NCI-H146 (cell line): ENCODE data around the gene ATP1A2.

Experiments
- DNase-seq: peaks from one replicate; lab custom pipeline; 2025; lab: John Stamatoyannopoulos, UW

Gene ATP1A2

DNA sequence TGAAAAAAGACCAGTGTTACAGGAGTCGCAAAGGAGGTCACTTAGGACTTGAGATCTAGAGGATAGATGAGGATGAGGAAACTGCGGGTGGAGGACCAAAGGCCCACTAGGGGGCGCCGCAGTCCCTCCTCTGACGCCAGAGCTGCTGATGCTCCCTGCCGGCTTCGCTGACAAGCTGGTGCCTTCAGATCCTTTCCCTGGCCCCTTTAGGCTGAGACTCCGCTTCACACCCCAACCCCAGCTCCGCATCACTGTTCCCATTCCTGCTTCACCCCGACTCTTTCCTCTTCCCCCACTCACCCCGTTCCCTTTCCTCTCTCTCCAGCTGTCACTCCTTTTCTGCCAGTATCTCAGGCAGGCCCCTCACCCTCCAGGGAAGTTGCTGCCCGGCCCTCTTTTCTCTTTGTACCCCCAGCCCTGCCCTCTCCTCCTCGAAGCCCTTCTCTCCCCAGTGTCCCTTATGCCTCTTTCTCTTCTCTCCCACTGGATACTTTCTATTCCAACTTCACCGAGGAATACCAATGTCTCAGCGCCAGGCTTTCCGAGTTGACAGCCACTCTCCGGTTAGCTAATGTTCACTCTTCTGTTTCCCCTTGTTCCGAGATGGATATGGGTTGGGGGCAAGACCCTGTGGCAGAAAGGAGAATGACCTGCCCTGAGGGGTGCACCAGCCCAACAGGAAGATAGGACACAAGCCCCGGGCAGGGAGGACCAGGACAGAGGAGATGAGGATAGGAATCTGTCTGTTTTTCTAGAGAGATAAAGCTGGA, 29.7 kb upstream of the ATP1A2 start:
- DNase-seq, result peak; percentile 62

DNA sequence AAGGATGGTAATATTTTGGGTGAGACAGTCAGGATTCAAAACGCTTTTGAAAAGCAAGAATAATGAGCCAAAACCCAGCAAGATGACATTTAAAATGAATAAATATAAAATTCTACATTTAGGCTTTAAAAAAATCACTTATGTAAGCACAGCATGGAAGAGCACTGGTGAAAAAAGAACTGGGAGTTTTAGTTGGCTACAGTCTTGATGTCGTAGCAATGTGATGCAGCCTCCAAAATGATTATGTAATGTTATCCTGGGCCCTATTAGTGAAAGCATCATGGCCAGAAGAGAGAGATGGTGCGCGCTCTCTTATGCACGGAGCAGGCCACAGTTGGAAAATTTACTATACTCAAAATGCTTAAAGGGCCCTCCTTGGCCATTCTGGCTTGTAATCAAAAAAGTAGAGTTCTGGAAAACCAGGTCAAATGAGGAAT, 29.1 kb upstream of the ATP1A2 start:
- DNase-seq, result no peak

DNA sequence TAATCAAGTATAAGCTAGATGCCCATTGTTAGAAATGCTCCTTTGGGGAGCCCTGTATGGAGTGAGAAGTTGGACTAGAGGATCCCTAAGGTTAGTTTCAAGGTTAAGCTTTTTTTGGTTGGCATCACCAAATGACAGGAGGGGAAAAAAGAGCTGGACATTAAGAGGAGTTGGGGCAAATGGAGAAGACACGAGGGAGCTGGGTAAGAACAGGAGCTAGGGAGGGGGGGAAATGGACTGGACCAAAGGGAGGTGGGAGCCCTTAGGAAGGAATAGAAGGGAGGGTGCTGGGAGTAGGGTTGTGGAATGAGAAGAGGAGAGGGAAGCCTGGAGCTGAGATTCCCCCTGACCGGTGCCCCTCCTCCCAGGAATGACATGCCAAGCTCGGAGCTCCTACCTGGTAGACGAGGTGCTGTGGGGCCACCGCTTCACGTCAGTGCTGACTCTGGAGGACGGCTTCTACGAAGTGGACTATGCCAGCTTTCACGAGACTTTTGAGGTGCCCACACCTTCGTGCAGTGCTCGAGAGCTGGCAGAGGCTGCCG, 28.4 kb upstream of the ATP1A2 start:
- no peak for DNase-seq

DNA sequence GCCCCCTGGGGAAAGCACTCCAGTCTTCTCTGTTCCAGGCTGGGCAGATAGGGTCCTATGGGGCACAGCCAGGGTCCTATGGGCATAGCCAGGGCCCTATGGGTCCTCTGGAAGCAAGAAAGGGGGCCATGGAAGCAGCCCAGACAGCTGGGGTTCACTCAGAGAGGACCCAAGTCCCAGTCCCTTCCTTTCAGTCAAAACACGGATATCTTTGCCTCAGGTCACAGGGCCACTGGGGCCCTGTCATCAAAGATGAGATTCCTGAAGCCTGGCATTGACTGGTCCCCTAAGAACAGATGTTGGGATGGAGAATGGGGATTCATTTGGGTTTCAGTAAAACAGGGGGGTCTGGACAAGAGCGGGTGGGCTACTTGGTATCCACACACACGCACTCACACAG, 25.7 kb upstream of the ATP1A2 start:
- DNase-seq, result no peak

DNA sequence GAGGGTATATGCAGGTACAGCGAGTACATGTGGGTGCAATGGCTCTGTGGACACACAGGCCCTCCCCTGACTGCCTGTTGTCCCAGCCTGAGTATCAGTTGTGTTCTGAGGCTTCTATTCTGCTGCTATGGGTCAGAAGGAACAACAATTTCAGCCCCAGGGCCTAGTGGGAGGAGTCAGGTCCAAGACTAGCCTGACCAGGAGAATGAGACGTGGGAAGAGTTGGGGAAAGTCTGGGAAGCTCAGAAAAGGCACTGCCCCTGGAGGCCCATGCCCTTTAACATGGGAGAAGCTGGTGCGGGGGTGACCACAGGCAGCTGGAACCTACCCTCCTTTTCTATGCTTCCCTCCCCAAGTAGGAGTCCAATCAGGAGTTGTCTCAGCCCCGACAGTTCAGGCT, 24.8 kb upstream of the ATP1A2 start:
- DNase-seq, result no peak

GRCh38 chr1:160091666-160092223, 23.8 kb upstream of the ATP1A2 start:
- DNase-seq, result no peak

- no peak for DNase-seq
These were observed 23.0 kb upstream of the ATP1A2 start for GRCh38 chr1:160092366-160093068.

DNA sequence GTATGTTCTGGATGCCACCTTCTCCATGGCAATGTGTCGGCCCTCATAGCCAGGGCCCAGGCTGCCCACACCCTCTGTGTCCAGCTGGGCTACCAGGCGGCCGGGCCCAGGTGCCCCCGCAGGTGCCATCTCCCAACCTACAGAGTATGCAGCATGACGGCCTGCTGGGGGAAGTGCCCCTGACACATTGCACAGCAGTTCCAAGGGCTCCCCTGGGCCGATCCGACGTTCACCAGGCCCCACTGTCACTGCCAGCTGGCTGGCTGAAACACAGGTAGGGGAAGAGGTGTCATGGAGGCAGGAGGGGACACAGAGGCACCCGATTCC, 22.5 kb upstream of the ATP1A2 start:
- DNase-seq, result no peak

GRCh38 chr1:160093624-160094290, 21.8 kb upstream of the ATP1A2 start:
- DNase-seq, result no peak

DNA sequence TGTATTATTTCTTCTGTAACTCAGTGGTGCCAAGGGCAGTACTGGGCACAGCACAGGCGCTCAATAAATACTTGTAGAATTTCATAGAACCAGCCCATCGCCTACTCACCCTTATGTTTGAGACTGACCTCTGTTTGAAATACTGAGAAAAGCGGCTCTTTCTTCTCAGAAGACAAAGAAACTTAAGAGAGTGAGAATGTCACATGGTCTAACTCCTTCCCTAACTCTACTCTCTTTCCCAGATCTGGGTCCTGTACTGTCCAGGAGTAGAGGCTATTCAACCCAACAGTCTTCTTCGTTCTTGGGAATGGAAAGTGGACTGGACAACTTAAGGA, 21.3 kb upstream of the ATP1A2 start:
- DNase-seq, result no peak

DNA sequence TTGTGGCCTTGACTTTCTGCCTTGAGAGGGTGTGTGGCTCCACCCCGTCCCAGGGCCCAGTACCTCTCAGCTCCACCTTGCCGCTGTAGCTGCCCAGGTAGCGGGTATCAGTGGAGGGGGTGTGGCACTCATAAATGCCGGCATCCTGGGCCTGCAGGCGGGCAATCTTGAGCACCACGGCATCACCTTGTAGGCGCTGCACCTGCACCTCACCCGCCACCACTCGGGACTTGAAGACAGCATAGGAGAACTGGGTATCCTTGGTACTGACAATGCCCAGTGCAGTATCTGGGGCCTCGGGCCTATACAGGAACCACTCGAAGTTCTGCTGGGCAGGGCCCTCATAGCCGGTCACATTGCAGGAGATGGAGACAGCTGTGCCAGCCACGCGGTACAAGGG, 20.8 kb upstream of the ATP1A2 start:
- no peak for DNase-seq

- peak; percentile 47 for DNase-seq
These were observed 20.0 kb upstream of the ATP1A2 start for GRCh38 chr1:160095382-160096105.

- no peak for DNase-seq
These were observed 19.1 kb upstream of the ATP1A2 start for GRCh38 chr1:160096274-160097116.

DNA sequence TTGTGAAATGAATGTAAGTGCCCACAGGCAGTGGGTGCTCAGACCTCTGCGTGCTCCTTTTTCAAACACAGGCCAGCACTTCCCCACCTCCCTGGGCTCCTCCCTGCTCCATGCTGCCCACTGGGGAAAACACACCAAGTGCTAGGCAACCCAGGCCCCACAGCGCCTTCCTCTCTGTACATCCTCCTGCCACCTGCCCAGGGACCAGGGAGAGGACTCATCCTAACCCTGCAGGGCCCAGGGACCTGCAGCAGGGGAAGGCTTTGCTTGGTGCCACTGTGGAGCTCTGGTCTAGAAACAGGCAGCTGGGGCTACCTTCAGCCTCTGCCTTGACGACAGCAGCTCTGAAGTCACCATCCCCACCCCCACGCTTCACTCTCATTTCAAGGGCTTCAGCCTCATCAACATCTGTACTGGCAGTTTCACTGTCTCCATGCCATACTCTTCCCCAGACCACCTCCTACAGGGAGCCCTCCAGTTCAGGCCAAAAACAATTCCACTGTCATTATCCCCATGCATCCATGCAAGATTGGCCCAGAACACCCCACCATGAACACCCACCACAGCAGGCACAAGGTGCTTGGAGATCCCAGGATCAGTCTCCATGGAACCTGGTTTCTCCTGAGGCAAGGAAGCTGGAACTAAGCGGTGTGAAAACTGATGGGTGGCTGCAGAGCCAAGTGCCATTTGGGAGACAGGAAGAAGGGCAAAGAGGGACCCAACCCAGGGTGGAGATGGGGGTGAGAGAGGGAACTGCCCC, 18.2 kb upstream of the ATP1A2 start:
- DNase-seq, result no peak

DNA sequence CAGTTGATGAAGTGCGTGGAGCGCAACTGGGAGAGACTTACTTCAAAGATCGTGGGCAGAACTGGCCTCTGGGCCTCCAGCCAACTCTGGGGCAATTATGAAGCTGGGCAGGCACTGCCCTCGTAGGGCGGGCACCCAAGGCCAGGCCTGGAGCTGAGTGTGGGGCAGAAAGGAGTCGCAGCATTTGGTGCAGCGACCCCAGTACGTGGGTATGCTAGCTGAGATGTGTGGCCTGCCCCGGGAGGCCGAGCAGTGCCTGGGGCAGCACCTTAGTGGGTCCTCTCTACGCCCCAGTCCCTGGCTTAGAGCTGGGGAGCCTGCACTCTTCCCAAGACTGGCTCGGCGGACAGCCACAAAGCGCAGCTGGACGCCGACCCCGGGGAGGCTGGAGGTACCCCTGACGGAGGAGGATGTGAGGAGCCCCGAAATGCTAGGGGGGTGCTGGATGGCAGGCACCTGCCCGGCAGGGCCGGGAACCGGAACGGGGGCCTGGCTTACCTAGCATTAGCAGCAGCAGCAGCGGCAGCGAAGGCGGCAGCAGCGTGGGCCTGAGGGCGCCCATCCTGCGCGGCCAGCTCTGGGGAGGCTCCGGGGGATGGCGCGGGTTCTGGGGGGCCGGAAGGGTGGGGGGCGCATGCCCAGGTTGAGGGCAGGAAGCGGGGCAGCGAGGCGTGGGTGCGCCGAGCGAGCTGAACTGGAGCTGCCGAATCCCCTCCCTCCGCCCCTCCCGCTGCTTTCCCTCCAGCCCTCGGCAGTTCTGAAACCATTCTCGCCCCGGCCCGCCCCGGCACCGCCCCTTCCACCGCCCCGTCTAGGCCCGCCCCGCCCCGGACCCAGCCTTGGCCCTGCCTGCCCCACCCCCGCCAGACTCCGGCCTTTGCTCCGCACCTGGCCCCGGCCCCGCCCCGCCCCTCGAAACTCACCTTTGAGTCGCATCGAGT, 17.4 kb upstream of the ATP1A2 start, which contains the start of gene IGSF8:
Gene IGSF8, minus strand, starts transcription at position 709 of the 941 bp plus-strand sequence. Its CDS starts 147 bp downstream, at position 562.
- DNase-seq, result peak; percentile 97

DNA sequence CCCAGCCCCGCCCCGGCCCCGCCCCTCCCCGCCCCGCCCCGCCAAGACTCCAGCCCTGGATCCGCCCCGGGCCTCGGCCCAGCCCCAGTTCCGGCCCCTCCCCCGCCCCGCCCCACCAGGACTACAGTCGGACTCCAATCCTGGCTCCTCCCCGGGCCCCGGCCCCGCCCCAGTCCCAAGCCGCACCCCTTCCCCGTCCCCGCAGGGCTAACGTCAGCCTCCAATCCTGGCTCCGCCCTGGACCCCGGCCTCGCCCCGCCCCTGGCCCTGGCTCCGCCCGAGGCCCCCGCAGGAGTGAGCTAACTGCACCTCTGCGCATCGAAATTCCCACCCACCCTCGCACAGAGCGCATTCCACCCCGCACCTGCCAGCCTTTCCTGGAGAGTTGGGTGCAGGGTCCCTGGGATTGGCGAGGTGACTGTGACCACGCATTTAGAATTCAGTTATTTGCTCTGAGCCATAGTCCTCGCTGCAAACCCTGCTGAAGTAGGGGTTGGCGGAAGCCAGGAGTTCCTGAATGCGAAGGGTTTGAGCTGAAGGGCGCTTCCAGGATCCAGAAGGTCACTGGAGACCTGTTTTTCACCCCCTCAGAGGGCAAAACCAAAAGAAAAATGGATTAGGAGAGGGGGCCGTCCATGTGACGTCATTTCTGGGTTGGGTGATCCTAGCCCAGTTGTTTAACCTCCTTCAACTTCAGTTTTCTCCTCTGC, 16.6 kb upstream of the ATP1A2 start:
- DNase-seq, result peak; percentile 97

GRCh38 chr1:160099716-160100375, 15.7 kb upstream of the ATP1A2 start:
- no peak for DNase-seq
